Measurements from ENCODE around the gene PRKRA. TPM values are rescaled to one million over a fixed set of nuclear protein-coding genes. Genes with fewer than 3 reads are reported as not detected.

The PRKRA gene
- total and polyA plus RNA-seq, 9 of the 15 experiments (the other 6 are each of a cell fraction or from before 2014, with no cell fraction given) = 14.1 to 78.1 (median 52.3) TPM

- peak in 1 of 2 experiments; percentile 39; a peak in 1 of 4 replicates for TF ChIP-seq ZMIZ1 (IDR thresholded peaks at IDR 0.05; ENCODE audit: low read depth in 2 of 2, low read length in 2 of 2)
- no peak for TF ChIP-seq HSF4 (CRISPR knock-in tag; IDR thresholded peaks at IDR 0.05; ENCODE audit: borderline replicate concordance)
- TF ChIP-seq RNF2 (IDR thresholded peaks at IDR 0.05) = peak; percentile 83; the same call in 1 of the 2 replicates
- peak; percentile 22 for TF ChIP-seq PRPF4 (IDR thresholded peaks at IDR 0.05; ENCODE audit: insufficient read depth, low read depth, low read length, poor library complexity, severe bottlenecking)
- 0 out of 2 replicates have a peak, but pooled peaks have one; percentile 14 for TF ChIP-seq GATAD2A (IDR thresholded peaks at IDR 0.05)
- TF ChIP-seq, protein P1, sequence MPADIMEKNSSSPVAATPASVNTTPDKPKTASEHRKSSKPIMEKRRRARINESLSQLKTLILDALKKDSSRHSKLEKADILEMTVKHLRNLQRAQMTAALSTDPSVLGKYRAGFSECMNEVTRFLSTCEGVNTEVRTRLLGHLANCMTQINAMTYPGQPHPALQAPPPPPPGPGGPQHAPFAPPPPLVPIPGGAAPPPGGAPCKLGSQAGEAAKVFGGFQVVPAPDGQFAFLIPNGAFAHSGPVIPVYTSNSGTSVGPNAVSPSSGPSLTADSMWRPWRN (IDR thresholded peaks at IDR 0.05; ENCODE audit: low read depth) = no peak
- TF ChIP-seq CEBPB (tag; IDR thresholded peaks at IDR 0.05) = peak; percentile 28; the same call in 1 of the 2 replicates
- TF ChIP-seq, protein P2, sequence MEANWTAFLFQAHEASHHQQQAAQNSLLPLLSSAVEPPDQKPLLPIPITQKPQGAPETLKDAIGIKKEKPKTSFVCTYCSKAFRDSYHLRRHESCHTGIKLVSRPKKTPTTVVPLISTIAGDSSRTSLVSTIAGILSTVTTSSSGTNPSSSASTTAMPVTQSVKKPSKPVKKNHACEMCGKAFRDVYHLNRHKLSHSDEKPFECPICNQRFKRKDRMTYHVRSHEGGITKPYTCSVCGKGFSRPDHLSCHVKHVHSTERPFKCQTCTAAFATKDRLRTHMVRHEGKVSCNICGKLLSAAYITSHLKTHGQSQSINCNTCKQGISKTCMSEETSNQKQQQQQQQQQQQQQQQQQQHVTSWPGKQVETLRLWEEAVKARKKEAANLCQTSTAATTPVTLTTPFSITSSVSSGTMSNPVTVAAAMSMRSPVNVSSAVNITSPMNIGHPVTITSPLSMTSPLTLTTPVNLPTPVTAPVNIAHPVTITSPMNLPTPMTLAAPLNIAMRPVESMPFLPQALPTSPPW (CRISPR knock-in tag; IDR thresholded peaks at IDR 0.05) = peak; percentile 96
- TF ChIP-seq, protein P3, sequence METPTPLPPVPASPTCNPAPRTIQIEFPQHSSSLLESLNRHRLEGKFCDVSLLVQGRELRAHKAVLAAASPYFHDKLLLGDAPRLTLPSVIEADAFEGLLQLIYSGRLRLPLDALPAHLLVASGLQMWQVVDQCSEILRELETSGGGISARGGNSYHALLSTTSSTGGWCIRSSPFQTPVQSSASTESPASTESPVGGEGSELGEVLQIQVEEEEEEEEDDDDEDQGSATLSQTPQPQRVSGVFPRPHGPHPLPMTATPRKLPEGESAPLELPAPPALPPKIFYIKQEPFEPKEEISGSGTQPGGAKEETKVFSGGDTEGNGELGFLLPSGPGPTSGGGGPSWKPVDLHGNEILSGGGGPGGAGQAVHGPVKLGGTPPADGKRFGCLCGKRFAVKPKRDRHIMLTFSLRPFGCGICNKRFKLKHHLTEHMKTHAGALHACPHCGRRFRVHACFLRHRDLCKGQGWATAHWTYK (CRISPR knock-in tag; IDR thresholded peaks at IDR 0.05) = peak; percentile 81
- TF ChIP-seq HOXB6 (CRISPR knock-in tag; IDR thresholded peaks at IDR 0.05; ENCODE audit: borderline replicate concordance) = no peak
- no peak for TF ChIP-seq NEUROD1 (IDR thresholded peaks at IDR 0.05; ENCODE audit: borderline replicate concordance, low read depth, low read length, partially characterized antibody)
- TF ChIP-seq SAFB (IDR thresholded peaks at IDR 0.05; ENCODE audit: borderline replicate concordance, low read depth, low read length) = peak; percentile 66; the same call in 1 of the 2 replicates
- TF ChIP-seq, protein P4, sequence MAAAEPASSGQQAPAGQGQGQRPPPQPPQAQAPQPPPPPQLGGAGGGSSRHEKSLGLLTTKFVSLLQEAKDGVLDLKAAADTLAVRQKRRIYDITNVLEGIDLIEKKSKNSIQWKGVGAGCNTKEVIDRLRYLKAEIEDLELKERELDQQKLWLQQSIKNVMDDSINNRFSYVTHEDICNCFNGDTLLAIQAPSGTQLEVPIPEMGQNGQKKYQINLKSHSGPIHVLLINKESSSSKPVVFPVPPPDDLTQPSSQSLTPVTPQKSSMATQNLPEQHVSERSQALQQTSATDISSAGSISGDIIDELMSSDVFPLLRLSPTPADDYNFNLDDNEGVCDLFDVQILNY (CRISPR knock-in tag; IDR thresholded peaks at IDR 0.05) = 0 out of 2 replicates have a peak, but pooled peaks have one; percentile 14
- TF ChIP-seq HBP1 (CRISPR knock-in tag; IDR thresholded peaks at IDR 0.05) = no peak
- TF ChIP-seq YBX1 (IDR thresholded peaks at IDR 0.05) = no peak
- no peak for TF ChIP-seq RHOXF2B (CRISPR knock-in tag; conservative IDR thresholded peaks at IDR 0.05)
These were observed at the start of gene PRKRA, which contains the start of gene PJVK (continued) for GRCh38 chr2:178450774-178451525.

All from K562 (cell line).